ENCODE measurements around the gene NDFIP2.

- TF ChIP-seq CTCF (IDR thresholded peaks at IDR 0.05 in 2 of 3, conservative IDR thresholded peaks at IDR 0.05 in 1 of 3; ENCODE audit: control insufficient read depth in 2 of 3, extremely low read depth in 1 of 3, insufficient read depth in 1 of 3, low read depth in 3 of 3, low read length in 3 of 3) (no peak), ZSCAN29 (IDR thresholded peaks at IDR 0.05) (no peak), PRDM15 (CRISPR knock-in tag; IDR thresholded peaks at IDR 0.05) (no peak), ATF7 (IDR thresholded peaks at IDR 0.05; ENCODE audit: low read depth) (no peak), FOXK2 (IDR thresholded peaks at IDR 0.05) (no peak), ATF2 (IDR thresholded peaks at IDR 0.05; ENCODE audit: low read length) (no peak), CBFB (IDR thresholded peaks at IDR 0.05; ENCODE audit: low read depth) (no peak), E2F4 (IDR thresholded peaks at IDR 0.05; ENCODE audit: low read depth, low read length) (no peak), STAT3 (IDR thresholded peaks at IDR 0.05; ENCODE audit: low read depth, low read length) (no peak), CREM (IDR thresholded peaks at IDR 0.05; ENCODE audit: low read depth) (no peak), FOXM1 (IDR thresholded peaks at IDR 0.05; ENCODE audit: low read depth, low read length) (no peak), TAF1 (IDR thresholded peaks at IDR 0.05; ENCODE audit: borderline replicate concordance, low read depth, low read length) (no peak), POLR2A (IDR thresholded peaks at IDR 0.05; ENCODE audit: low read depth, low read length) (no peak)
These were observed 23.0 kb upstream of the NDFIP2 start for GRCh38 chr13:79457948-79458347.
